WTC11 (cell line): ENCODE data around the gene FAM174B. TPM values are rescaled to one million over a fixed set of nuclear protein-coding genes. Genes with fewer than 3 reads are reported as not detected.

Experiments used
- ATAC-seq: fragments of 200-7000 bp; cut with Tn5 transposase; 2 replicates; pipeline ENCODE4 v1.10.0; 2021; ENCODE audit warnings: mild to moderate bottlenecking, moderate library complexity
- CTCF ChIA-PET: fragments of 300-600 bp; sonication (Branson Sonifier 250); formaldehyde crosslinking; loops from one replicate; lab custom pipeline; 2021; ENCODE audit warnings: antibody characterized with exemption; lab: Charles Lee
- POLR2A ChIA-PET: fragments of 350-600 bp; sonication (Branson Sonifier 250); formaldehyde crosslinking; loops from one replicate; lab custom pipeline; 2021; ENCODE audit warnings: antibody characterized with exemption; lab: Charles Lee
- DNase-seq: peaks from one replicate; pipeline ENCODE4 v3.0.0; 2021; ENCODE audit warnings: low spot score
- H3K27ac Mint-ChIP-seq: 2 replicates; pipeline ENCODE4 v1.8.0; 2021; ENCODE audit warnings: mixed read lengths
- H3K27me3 Mint-ChIP-seq: 2 replicates; pipeline ENCODE4 v1.8.0; 2021; ENCODE audit warnings: low read depth, mild to moderate bottlenecking, moderate library complexity, mixed read lengths
- H3K36me3 Mint-ChIP-seq: 2 replicates; pipeline ENCODE4 v1.8.0; 2021; ENCODE audit warnings: mixed read lengths
- H3K4me1 Mint-ChIP-seq: 2 replicates; pipeline ENCODE4 v1.8.0; 2022; ENCODE audit warnings: mixed read lengths
- H3K4me3 Mint-ChIP-seq: 2 replicates; pipeline ENCODE4 v1.8.0; 2021; ENCODE audit warnings: mild to moderate bottlenecking, moderate library complexity, mixed read lengths
- H3K9me3 Mint-ChIP-seq: 2 replicates; pipeline ENCODE4 v1.8.0; 2021; ENCODE audit warnings: mixed read lengths
- GRHL2 ChIP-seq: fragments of 250-450 bp; sonication (Bioruptor Pico); IDR thresholded peaks from 2 replicates; pipeline ENCODE4 v1.8.0; 2022; ENCODE audit warnings: mild to moderate bottlenecking, moderate library complexity; ENCODE audit not compliant: insufficient replicate concordance, severe bottlenecking
- NFATC4 ChIP-seq: fragments of 250-450 bp; sonication (Bioruptor Pico); IDR thresholded peaks from 2 replicates; pipeline ENCODE4 v1.9.0; 2021; ENCODE audit warnings: mild to moderate bottlenecking
- NFE2L1 ChIP-seq: sonication (generic); formaldehyde crosslinking; IDR thresholded peaks from 2 replicates; pipeline ENCODE4 v1.8.1; 2023; ENCODE audit warnings: missing genetic modification reagents
- RELA ChIP-seq: sonication (generic); formaldehyde crosslinking; IDR thresholded peaks from 2 replicates; pipeline ENCODE4 v1.8.1; 2022; ENCODE audit warnings: missing genetic modification reagents, mild to moderate bottlenecking, borderline replicate concordance
- total RNA-seq: library from RNA; stranded (reverse); gene quantifications from 3 replicates; pipeline ENCODE4 v1.2.3, GENCODE V29; 2021
- TF ChIP-seq, protein P1 (sequence below): fragments of 250-450 bp; sonication (Bioruptor Pico); IDR thresholded peaks from 2 replicates; pipeline ENCODE4 v1.9.0; 2021; ENCODE audit warnings: mild to moderate bottlenecking
- TF ChIP-seq, protein P2 (sequence below): sonication (generic); formaldehyde crosslinking; IDR thresholded peaks from 2 replicates; pipeline ENCODE4 v1.8.0; 2022; ENCODE audit warnings: missing genetic modification reagents
- TF ChIP-seq, protein P3 (sequence below): sonication (generic); formaldehyde crosslinking; IDR thresholded peaks from 2 replicates; pipeline ENCODE4 v1.8.1; 2022; ENCODE audit warnings: low read depth, mild to moderate bottlenecking, moderate library complexity, missing genetic modification reagents, borderline replicate concordance
- TF ChIP-seq, protein P4 (sequence below): sonication (generic); formaldehyde crosslinking; IDR thresholded peaks from 2 replicates; pipeline ENCODE4 v1.8.0; 2022; ENCODE audit warnings: mild to moderate bottlenecking, missing genetic modification reagents
- TF ChIP-seq, protein P5 (sequence below): sonication (generic); formaldehyde crosslinking; IDR thresholded peaks from 2 replicates; pipeline ENCODE4 v1.8.1; 2023; ENCODE audit warnings: mild to moderate bottlenecking, missing genetic modification reagents
- TF ChIP-seq, protein P6 (sequence below): sonication (generic); formaldehyde crosslinking; IDR thresholded peaks from 2 replicates; pipeline ENCODE4 v1.8.1; 2023; ENCODE audit warnings: mild to moderate bottlenecking, moderate library complexity, missing genetic modification reagents
- TF ChIP-seq, protein P7 (sequence below): fragments of 250-450 bp; sonication (Bioruptor Pico); IDR thresholded peaks from 2 replicates; pipeline ENCODE4 v1.9.0; 2021; ENCODE audit warnings: moderate library complexity, mild to moderate bottlenecking, inconsistent platforms, borderline replicate concordance

The FAM174B gene
- total RNA-seq, 1 experiment from 2014 or later: 22.1 TPM

DNA sequence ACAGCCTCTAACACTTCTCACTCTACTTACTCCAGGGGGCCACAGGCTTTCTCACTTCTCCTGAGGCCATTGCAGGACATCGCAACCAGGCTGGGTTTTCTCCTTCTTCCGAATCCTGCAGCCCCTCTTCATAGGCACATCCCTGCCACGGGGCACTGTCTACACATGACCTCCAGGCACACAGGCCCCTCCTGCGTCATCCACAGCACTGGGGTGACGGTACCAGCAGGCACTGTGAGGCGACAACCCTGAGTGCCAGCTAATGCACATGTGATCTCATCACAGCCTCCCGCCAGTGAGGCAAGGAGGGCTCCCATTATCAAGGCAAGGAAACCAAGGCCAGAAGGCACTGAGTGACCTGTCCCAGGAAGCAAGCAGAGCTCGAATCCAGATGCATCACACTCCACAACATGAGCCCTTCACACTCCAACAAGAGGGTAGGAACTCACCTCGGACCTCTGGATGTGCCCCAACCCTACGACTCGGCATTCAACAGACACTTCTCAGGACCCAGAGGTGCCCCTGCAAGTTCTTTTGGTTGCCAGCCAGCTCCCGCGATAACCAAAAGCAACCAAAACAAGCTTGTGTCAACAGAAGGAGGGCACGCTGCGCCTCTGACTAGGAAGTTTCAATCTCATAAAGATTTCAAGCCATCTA, 16.7 kb downstream of the FAM174B start (continued):
- TF ChIP-seq, protein P1, sequence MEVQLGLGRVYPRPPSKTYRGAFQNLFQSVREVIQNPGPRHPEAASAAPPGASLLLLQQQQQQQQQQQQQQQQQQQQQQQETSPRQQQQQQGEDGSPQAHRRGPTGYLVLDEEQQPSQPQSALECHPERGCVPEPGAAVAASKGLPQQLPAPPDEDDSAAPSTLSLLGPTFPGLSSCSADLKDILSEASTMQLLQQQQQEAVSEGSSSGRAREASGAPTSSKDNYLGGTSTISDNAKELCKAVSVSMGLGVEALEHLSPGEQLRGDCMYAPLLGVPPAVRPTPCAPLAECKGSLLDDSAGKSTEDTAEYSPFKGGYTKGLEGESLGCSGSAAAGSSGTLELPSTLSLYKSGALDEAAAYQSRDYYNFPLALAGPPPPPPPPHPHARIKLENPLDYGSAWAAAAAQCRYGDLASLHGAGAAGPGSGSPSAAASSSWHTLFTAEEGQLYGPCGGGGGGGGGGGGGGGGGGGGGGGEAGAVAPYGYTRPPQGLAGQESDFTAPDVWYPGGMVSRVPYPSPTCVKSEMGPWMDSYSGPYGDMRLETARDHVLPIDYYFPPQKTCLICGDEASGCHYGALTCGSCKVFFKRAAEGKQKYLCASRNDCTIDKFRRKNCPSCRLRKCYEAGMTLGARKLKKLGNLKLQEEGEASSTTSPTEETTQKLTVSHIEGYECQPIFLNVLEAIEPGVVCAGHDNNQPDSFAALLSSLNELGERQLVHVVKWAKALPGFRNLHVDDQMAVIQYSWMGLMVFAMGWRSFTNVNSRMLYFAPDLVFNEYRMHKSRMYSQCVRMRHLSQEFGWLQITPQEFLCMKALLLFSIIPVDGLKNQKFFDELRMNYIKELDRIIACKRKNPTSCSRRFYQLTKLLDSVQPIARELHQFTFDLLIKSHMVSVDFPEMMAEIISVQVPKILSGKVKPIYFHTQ (CRISPR knock-in tag): no peak

DNA sequence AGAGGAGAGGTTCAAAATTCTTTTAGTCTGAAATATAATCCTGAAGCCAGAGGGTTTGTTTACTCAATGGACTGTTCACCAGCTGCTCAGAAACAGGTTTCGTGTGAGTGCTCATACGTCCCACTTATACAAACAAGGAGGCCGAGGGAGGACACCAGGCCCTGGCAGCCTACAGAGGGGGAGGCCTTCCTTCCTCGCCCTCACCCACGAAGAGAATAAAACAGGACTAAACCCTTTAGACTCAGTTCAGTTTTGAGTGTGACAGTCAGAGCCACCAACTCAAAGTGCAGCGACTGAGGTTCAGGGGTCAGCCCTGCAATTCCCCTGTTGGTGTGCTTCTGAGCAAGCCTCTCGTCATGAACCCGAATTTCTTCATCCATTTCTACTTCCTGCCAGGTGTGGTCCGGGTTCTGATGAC, 17.3 kb downstream of the FAM174B start:
- Mint-ChIP-seq H3K27ac (no peak overlapping the region), H3K9me3 (peaks cover 21% of the 10 kb centered on the region), H3K4me3 (no peak overlapping the region), H3K27me3 (no peaks in the 10 kb centered on the region), H3K4me1 (peaks cover 50% of the 10 kb centered on the region), H3K36me3 (peaks cover 9% of the 10 kb centered on the region)
- DNase-seq (no peak), ATAC-seq (no peak)
- POLR2A ChIA-PET: no interaction called here
- TF ChIP-seq, protein P2, sequence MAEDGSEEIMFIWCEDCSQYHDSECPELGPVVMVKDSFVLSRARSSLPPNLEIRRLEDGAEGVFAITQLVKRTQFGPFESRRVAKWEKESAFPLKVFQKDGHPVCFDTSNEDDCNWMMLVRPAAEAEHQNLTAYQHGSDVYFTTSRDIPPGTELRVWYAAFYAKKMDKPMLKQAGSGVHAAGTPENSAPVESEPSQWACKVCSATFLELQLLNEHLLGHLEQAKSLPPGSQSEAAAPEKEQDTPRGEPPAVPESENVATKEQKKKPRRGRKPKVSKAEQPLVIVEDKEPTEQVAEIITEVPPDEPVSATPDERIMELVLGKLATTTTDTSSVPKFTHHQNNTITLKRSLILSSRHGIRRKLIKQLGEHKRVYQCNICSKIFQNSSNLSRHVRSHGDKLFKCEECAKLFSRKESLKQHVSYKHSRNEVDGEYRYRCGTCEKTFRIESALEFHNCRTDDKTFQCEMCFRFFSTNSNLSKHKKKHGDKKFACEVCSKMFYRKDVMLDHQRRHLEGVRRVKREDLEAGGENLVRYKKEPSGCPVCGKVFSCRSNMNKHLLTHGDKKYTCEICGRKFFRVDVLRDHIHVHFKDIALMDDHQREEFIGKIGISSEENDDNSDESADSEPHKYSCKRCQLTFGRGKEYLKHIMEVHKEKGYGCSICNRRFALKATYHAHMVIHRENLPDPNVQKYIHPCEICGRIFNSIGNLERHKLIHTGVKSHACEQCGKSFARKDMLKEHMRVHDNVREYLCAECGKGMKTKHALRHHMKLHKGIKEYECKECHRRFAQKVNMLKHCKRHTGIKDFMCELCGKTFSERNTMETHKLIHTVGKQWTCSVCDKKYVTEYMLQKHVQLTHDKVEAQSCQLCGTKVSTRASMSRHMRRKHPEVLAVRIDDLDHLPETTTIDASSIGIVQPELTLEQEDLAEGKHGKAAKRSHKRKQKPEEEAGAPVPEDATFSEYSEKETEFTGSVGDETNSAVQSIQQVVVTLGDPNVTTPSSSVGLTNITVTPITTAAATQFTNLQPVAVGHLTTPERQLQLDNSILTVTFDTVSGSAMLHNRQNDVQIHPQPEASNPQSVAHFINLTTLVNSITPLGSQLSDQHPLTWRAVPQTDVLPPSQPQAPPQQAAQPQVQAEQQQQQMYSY (CRISPR knock-in tag): no peak
- TF ChIP-seq GRHL2 (CRISPR knock-in tag) (no peak), NFATC4 (CRISPR knock-in tag) (no peak), RELA (CRISPR knock-in tag) (no peak), NFE2L1 (CRISPR knock-in tag) (no peak)
- TF ChIP-seq, protein P3, sequence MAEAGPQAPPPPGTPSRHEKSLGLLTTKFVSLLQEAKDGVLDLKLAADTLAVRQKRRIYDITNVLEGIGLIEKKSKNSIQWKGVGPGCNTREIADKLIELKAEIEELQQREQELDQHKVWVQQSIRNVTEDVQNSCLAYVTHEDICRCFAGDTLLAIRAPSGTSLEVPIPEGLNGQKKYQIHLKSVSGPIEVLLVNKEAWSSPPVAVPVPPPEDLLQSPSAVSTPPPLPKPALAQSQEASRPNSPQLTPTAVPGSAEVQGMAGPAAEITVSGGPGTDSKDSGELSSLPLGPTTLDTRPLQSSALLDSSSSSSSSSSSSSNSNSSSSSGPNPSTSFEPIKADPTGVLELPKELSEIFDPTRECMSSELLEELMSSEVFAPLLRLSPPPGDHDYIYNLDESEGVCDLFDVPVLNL (CRISPR knock-in tag): no peak
- TF ChIP-seq, protein P4, sequence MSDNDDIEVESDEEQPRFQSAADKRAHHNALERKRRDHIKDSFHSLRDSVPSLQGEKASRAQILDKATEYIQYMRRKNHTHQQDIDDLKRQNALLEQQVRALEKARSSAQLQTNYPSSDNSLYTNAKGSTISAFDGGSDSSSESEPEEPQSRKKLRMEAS (CRISPR knock-in tag): no peak
- TF ChIP-seq, protein P5, sequence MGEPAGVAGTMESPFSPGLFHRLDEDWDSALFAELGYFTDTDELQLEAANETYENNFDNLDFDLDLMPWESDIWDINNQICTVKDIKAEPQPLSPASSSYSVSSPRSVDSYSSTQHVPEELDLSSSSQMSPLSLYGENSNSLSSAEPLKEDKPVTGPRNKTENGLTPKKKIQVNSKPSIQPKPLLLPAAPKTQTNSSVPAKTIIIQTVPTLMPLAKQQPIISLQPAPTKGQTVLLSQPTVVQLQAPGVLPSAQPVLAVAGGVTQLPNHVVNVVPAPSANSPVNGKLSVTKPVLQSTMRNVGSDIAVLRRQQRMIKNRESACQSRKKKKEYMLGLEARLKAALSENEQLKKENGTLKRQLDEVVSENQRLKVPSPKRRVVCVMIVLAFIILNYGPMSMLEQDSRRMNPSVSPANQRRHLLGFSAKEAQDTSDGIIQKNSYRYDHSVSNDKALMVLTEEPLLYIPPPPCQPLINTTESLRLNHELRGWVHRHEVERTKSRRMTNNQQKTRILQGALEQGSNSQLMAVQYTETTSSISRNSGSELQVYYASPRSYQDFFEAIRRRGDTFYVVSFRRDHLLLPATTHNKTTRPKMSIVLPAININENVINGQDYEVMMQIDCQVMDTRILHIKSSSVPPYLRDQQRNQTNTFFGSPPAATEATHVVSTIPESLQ: no peak
- TF ChIP-seq, protein P6, sequence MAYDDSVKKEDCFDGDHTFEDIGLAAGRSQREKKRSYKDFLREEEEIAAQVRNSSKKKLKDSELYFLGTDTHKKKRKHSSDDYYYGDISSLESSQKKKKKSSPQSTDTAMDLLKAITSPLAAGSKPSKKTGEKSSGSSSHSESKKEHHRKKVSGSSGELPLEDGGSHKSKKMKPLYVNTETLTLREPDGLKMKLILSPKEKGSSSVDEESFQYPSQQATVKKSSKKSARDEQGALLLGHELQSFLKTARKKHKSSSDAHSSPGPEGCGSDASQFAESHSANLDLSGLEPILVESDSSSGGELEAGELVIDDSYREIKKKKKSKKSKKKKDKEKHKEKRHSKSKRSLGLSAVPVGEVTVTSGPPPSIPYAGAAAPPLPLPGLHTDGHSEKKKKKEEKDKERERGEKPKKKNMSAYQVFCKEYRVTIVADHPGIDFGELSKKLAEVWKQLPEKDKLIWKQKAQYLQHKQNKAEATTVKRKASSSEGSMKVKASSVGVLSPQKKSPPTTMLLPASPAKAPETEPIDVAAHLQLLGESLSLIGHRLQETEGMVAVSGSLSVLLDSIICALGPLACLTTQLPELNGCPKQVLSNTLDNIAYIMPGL (CRISPR knock-in tag): no peak
- TF ChIP-seq, protein P7, sequence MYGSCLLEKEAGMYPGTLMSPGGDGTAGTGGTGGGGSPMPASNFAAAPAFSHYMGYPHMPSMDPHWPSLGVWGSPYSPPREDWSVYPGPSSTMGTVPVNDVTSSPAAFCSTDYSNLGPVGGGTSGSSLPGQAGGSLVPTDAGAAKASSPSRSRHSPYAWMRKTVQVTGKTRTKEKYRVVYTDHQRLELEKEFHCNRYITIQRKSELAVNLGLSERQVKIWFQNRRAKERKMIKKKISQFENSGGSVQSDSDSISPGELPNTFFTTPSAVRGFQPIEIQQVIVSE: no peak
- CTCF ChIA-PET: no interaction called here
